GM12892 (cell line): ENCODE measurements around the gene NKD2.

ENCODE experiments used
- POLR2A ChIP-seq: IDR thresholded peaks from 2 replicates; pipeline ENCODE4 v1.6.1; 2011; ENCODE audit warnings: low read depth, low read length, control low read depth
- POLR2AphosphoS5 ChIP-seq: IDR thresholded peaks from 2 replicates; pipeline ENCODE4 v1.6.1; 2011; ENCODE audit warnings: low read depth, low read length, control low read depth
- TAF1 ChIP-seq: IDR thresholded peaks from 2 replicates; pipeline ENCODE4 v1.6.1; 2011; ENCODE audit warnings: low read depth, mild to moderate bottlenecking, control low read depth, low read length, borderline replicate concordance

DNA sequence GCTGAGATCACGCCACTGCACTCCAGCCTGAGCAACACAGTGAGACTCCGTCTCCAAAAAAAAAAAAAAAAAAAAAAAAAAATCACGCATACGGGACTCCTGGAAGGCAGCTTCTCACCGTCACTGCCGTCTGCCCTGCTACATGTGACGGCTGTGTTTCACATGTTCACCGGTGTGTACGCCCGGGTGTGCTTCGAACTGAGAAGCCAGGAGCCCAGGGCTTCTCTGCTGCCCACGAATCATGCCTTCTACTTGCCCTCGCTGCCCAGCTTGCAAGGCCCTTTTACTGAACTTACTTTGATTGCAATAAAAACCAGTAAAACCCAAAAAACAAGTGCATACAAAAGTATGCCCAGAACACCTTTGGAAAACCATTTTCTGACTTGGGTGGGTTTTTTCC lies 5.8 kb upstream of the NKD2 start:
- TF ChIP-seq TAF1 (no peak), POLR2A (no peak), POLR2AphosphoS5 (no peak)
